ENCODE measurements around the gene IZUMO1. TPM values are rescaled to one million over a fixed set of nuclear protein-coding genes. Genes with fewer than 3 reads are reported as not detected.
A peak's percentile ranks its signal among the peaks of the same experiment; 100 is the strongest.

IZUMO1 gene
- total and polyA plus RNA-seq, 9 of the 15 experiments (the other 6 are each of a cell fraction or from before 2014, with no cell fraction given), result 0.14 to 2.1 (median 0.73) TPM

- TF ChIP-seq ZNF592 (IDR thresholded peaks at IDR 0.05), result peak; percentile 91
- TF ChIP-seq PATZ1 (CRISPR knock-in tag; IDR thresholded peaks at IDR 0.05; ENCODE audit: borderline replicate concordance), result 0 out of 2 replicates have a peak, but pooled peaks have one; percentile 43
- no peak; the same call in none of the 2 replicates for TF ChIP-seq RNF2 (IDR thresholded peaks at IDR 0.05)
- TF ChIP-seq HLTF (IDR thresholded peaks at IDR 0.05), result no peak
- TF ChIP-seq RAD51 (IDR thresholded peaks at IDR 0.05; ENCODE audit: borderline replicate concordance, low read depth), result peak; percentile 97
- peak; percentile 58; the same call in 1 of the 2 replicates for TF ChIP-seq ZNF263 (CRISPR knock-in tag; IDR thresholded peaks at IDR 0.05; ENCODE audit: borderline replicate concordance)
- peak; percentile 94 for TF ChIP-seq MGA (IDR thresholded peaks at IDR 0.05)
- no peak for TF ChIP-seq CHCHD3 (CRISPR knock-in tag; IDR thresholded peaks at IDR 0.05)
- TF ChIP-seq FOSL1 (tag; conservative IDR thresholded peaks at IDR 0.05), result peak; percentile 97
Observed at GRCh38 chr19:48780631-48781391, 34.1 kb upstream of the IZUMO1 start (continued).
